ENCODE results near the gene CLEC4C.

CLEC4C gene

GRCh38 chr12:7694556-7695236 lies 52.5 kb downstream of the CLEC4C start:
- TF ChIP-seq ZFX (IDR thresholded peaks at IDR 0.05; ENCODE audit: borderline replicate concordance) (no peak), CTCF (IDR thresholded peaks at IDR 0.05) (no peak)
- H3K27ac ChIP-seq, result no peak overlapping the region

- TF ChIP-seq CTCF (IDR thresholded peaks at IDR 0.05), result no peak
- TF ChIP-seq ZFX (IDR thresholded peaks at IDR 0.05; ENCODE audit: borderline replicate concordance), result no peak
- no peak overlapping the region for H3K27ac ChIP-seq
Measured at GRCh38 chr12:7693793-7694192, 53.4 kb downstream of the CLEC4C start.

- no peak overlapping the region for H3K27ac ChIP-seq
- TF ChIP-seq ZFX (IDR thresholded peaks at IDR 0.05; ENCODE audit: borderline replicate concordance), result no peak
Measured at GRCh38 chr12:7681535-7681934, 65.6 kb downstream of the CLEC4C start.
